Osteoblast (primary cell): ENCODE results near the gene PSMD14. TPM values are rescaled to one million over a fixed set of nuclear protein-coding genes. Genes with fewer than 3 reads are reported as not detected.

Source experiments
- DNase-seq: peaks from one replicate; pipeline ENCODE4 v3.0.0; 2011; ENCODE audit warnings: low spot score, mixed read lengths; ENCODE audit not compliant: insufficient read length; ENCODE audit errors: missing footprints
- H2AFZ ChIP-seq: 2 replicates; pipeline ENCODE4 v1.6.0; 2011; ENCODE audit warnings: mild to moderate bottlenecking, low read length
- H3K27ac ChIP-seq: 2 replicates; pipeline ENCODE4 v1.5.1; 2011; ENCODE audit warnings: mild to moderate bottlenecking, low read depth, low read length, moderate library complexity
- H3K27me3 ChIP-seq: 2 replicates; pipeline ENCODE4 v1.6.0; 2012; ENCODE audit warnings: mild to moderate bottlenecking, control low read depth, inconsistent platforms, low read length, moderate library complexity; ENCODE audit not compliant: insufficient read depth
- H3K36me3 ChIP-seq: 2 replicates; pipeline ENCODE4 v1.5.1; 2011; ENCODE audit warnings: mild to moderate bottlenecking, low read length, control low read depth, moderate library complexity; ENCODE audit not compliant: insufficient read depth
- H3K4me1 ChIP-seq: 2 replicates; pipeline ENCODE4 v1.5.1; 2011; ENCODE audit warnings: mild to moderate bottlenecking, low read length, control low read depth, moderate library complexity; ENCODE audit not compliant: insufficient read depth
- H3K4me2 ChIP-seq: 2 replicates; pipeline ENCODE4 v1.6.0; 2011; ENCODE audit warnings: mild to moderate bottlenecking, low read length; ENCODE audit not compliant: insufficient read depth
- H3K4me3 ChIP-seq: fragments of 200-600 bp; sonication (generic); 3 replicates; pipeline ENCODE4 v1.5.1; 2012; ENCODE audit warnings: mild to moderate bottlenecking, low read length, inconsistent platforms; ENCODE audit not compliant: insufficient read depth
- H3K79me2 ChIP-seq: 2 replicates; pipeline ENCODE4 v1.6.0; 2012; ENCODE audit warnings: mild to moderate bottlenecking, low read length, control low read depth, inconsistent platforms; ENCODE audit not compliant: insufficient read depth
- H3K9me3 ChIP-seq: 2 replicates; pipeline ENCODE4 v1.5.1; 2011; ENCODE audit warnings: low read depth, low read length, control low read depth
- H4K20me1 ChIP-seq: 2 replicates; pipeline ENCODE4 v1.6.0; 2012; ENCODE audit warnings: mild to moderate bottlenecking, low read length, control low read depth; ENCODE audit not compliant: insufficient read depth
- total RNA-seq: library from RNA; depleted of rRNA; stranded (reverse); fragments of >200 nt; gene quantifications from 2 replicates; pipeline ENCODE4 v1.2.3, GENCODE V29; 2012
- TF ChIP-seq, protein P1 (sequence below): IDR thresholded peaks from 2 replicates; pipeline ENCODE4 v1.5.1; 2011; ENCODE audit warnings: mild to moderate bottlenecking, low read depth, low read length, moderate library complexity; ENCODE audit errors: extremely low read depth

Gene PSMD14
- total RNA-seq, 1 donor: 74.2 TPM

DNA sequence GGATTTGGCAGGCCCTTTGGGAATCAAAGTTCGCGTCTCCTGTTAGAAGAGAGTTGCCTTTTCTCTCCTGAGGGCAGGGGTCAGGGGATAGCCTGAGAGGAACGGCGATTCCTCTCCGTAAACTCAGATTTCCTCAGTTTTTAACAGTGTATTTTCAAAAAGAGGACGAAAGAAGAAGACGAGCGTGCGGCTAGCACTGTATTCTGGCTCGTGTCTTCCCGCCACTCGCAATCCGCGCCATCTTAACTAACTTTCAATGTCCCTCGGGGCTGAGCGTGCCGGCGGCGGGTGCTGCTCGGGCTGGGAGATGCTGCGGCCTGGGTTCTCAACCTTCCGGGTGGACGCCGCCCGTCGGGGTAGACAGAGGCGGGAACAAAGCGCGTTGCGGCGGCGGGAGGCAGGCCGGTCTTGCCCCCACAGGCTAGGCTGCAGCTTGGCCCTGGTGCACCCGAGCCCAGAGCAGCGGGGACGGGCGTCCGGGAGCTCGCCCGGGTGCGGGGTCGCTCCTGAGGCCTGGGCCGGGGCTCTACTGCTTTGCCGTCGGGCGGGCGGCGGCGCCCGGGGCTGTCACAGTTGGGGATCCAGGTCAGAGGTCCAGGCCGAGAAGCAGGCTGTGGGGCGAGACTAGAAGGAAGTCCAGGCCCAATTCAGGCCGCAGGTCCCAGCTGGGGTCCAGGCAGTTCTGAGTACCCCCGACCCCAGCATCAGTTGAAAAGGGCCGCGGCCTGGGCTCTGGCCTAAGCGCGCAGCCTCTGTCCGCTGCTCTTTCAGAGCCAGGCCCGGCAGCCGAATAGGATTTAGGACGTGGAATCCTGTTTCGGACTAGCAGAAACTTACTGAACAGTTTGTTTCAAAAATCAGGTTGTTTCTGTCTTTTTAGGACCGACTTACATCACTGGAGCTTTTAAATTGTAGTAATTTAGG, 119.7 kb downstream of the PSMD14 start:
- DNase-seq: no peak
- Histone ChIP-seq H3K27me3 (peaks cover 86% of the 10 kb centered on the region), H3K4me1 (no peaks in the 10 kb centered on the region), H4K20me1 (no peaks in the 10 kb centered on the region), H3K79me2 (no peaks in the 10 kb centered on the region), H3K9me3 (no peaks in the 10 kb centered on the region), H3K4me3 (no peak overlapping the region), H3K27ac (no peak overlapping the region), H2AFZ (no peak overlapping the region), H3K36me3 (no peaks in the 10 kb centered on the region), H3K4me2 (no peak overlapping the region)
- TF ChIP-seq, protein P1, sequence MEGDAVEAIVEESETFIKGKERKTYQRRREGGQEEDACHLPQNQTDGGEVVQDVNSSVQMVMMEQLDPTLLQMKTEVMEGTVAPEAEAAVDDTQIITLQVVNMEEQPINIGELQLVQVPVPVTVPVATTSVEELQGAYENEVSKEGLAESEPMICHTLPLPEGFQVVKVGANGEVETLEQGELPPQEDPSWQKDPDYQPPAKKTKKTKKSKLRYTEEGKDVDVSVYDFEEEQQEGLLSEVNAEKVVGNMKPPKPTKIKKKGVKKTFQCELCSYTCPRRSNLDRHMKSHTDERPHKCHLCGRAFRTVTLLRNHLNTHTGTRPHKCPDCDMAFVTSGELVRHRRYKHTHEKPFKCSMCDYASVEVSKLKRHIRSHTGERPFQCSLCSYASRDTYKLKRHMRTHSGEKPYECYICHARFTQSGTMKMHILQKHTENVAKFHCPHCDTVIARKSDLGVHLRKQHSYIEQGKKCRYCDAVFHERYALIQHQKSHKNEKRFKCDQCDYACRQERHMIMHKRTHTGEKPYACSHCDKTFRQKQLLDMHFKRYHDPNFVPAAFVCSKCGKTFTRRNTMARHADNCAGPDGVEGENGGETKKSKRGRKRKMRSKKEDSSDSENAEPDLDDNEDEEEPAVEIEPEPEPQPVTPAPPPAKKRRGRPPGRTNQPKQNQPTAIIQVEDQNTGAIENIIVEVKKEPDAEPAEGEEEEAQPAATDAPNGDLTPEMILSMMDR: no peak

- no peaks in the 10 kb centered on the region for H3K79me2 ChIP-seq
- H2AFZ ChIP-seq: no peak overlapping the region
- H3K27me3 ChIP-seq: peaks cover 62% of the 10 kb centered on the region
- no peaks in the 10 kb centered on the region for H4K20me1 ChIP-seq
- no peak overlapping the region for H3K27ac ChIP-seq
- no peaks in the 10 kb centered on the region for H3K4me1 ChIP-seq
- TF ChIP-seq, protein P1: no peak
- H3K36me3 ChIP-seq: no peaks in the 10 kb centered on the region
- no peaks in the 10 kb centered on the region for H3K9me3 ChIP-seq
- no peak overlapping the region for H3K4me2 ChIP-seq
- no peak overlapping the region for H3K4me3 ChIP-seq
- no peak for DNase-seq
These were observed 122.2 kb downstream of the PSMD14 start for GRCh38 chr2:161430386-161430785.

- H3K27me3 ChIP-seq: peaks cover 45% of the 10 kb centered on the region
- DNase-seq: no peak
- no peak overlapping the region for H3K4me2 ChIP-seq
- H3K36me3 ChIP-seq: no peaks in the 10 kb centered on the region
- TF ChIP-seq, protein P1: no peak
- H2AFZ ChIP-seq: no peak overlapping the region
- no peaks in the 10 kb centered on the region for H3K79me2 ChIP-seq
- H3K9me3 ChIP-seq: no peaks in the 10 kb centered on the region
- no peaks in the 10 kb centered on the region for H4K20me1 ChIP-seq
- H3K27ac ChIP-seq: no peak overlapping the region
- H3K4me3 ChIP-seq: no peak overlapping the region
- H3K4me1 ChIP-seq: peaks cover 6% of the 10 kb centered on the region
These were observed 123.9 kb downstream of the PSMD14 start for GRCh38 chr2:161432107-161432506.

DNA sequence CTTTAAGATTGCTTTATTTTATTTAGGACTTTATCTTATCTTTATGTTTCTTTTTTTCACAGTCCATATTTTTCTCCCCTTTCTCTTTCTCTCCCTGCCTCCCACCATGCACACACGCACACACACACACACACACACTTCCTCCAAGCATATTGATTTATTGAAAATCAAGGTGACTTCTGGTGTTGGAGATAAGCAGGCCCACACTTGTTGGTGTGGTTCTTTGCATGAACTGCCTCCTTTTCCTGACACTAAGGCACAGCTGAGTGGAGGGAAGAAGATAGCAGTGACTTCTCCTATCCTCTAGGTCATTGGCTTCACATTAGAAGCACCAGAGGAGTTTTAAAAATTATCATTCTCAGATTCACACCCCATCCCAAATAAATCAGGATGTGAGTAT, 125.9 kb downstream of the PSMD14 start:
- Histone ChIP-seq H4K20me1 (no peaks in the 10 kb centered on the region), H3K27ac (no peak overlapping the region), H3K79me2 (no peaks in the 10 kb centered on the region), H3K27me3 (peaks cover 26% of the 10 kb centered on the region), H3K36me3 (no peaks in the 10 kb centered on the region), H3K9me3 (no peaks in the 10 kb centered on the region), H3K4me1 (peaks cover 6% of the 10 kb centered on the region), H3K4me3 (no peak overlapping the region), H3K4me2 (no peak overlapping the region), H2AFZ (no peak overlapping the region)
- no peak for DNase-seq
- TF ChIP-seq, protein P1: no peak
